Glutamatergic neuron (in vitro differentiated cells): ENCODE measurements around the gene FGFBP1. TPM values are rescaled to one million over a fixed set of nuclear protein-coding genes. Genes with fewer than 3 reads are reported as not detected.

Experiments used
- DNase-seq: peaks from one replicate; pipeline ENCODE4 v3.0.0; 2022
- H3K27ac Mint-ChIP-seq: one replicate; pipeline ENCODE4 v1.8.0; 2020; ENCODE audit warnings: mild to moderate bottlenecking, mixed read lengths, inconsistent platforms; ENCODE audit not compliant: unreplicated experiment
- H3K27me3 Mint-ChIP-seq: one replicate; pipeline ENCODE4 v1.8.0; 2020; ENCODE audit warnings: mild to moderate bottlenecking, moderate library complexity, mixed read lengths, inconsistent platforms; ENCODE audit not compliant: unreplicated experiment
- H3K36me3 Mint-ChIP-seq: one replicate; pipeline ENCODE4 v1.8.0; 2020; ENCODE audit warnings: mild to moderate bottlenecking, mixed read lengths, inconsistent platforms; ENCODE audit not compliant: unreplicated experiment
- H3K4me1 Mint-ChIP-seq: one replicate; pipeline ENCODE4 v1.8.0; 2020; ENCODE audit warnings: mild to moderate bottlenecking, low read depth, mixed read lengths, inconsistent platforms; ENCODE audit not compliant: unreplicated experiment
- H3K4me3 Mint-ChIP-seq: one replicate; pipeline ENCODE4 v1.8.0; 2020; ENCODE audit warnings: mild to moderate bottlenecking, mixed read lengths, inconsistent platforms; ENCODE audit not compliant: unreplicated experiment
- H3K9me3 Mint-ChIP-seq: one replicate; pipeline ENCODE4 v1.8.0; 2020; ENCODE audit warnings: mild to moderate bottlenecking, moderate library complexity, mixed read lengths, inconsistent platforms; ENCODE audit not compliant: unreplicated experiment
- CTCF ChIP-seq: fragments of 200-600 bp; sonication (generic); IDR thresholded peaks from one replicate; pipeline ENCODE4 v1.5.0; 2021; ENCODE audit not compliant: partially characterized antibody, unreplicated experiment
- total RNA-seq: library from RNA; stranded (reverse); fragmentation: NEBNext Ultra II Directional; extraction: Animal tissue kit (Norgen Biotek cat#: 25700); gene quantifications from one replicate; pipeline ENCODE4 v1.2.1, GENCODE V29; 2021; ENCODE audit not compliant: unreplicated experiment

The FGFBP1 gene
- total RNA-seq, 1 donor from 2014 or later, result not detected

DNA sequence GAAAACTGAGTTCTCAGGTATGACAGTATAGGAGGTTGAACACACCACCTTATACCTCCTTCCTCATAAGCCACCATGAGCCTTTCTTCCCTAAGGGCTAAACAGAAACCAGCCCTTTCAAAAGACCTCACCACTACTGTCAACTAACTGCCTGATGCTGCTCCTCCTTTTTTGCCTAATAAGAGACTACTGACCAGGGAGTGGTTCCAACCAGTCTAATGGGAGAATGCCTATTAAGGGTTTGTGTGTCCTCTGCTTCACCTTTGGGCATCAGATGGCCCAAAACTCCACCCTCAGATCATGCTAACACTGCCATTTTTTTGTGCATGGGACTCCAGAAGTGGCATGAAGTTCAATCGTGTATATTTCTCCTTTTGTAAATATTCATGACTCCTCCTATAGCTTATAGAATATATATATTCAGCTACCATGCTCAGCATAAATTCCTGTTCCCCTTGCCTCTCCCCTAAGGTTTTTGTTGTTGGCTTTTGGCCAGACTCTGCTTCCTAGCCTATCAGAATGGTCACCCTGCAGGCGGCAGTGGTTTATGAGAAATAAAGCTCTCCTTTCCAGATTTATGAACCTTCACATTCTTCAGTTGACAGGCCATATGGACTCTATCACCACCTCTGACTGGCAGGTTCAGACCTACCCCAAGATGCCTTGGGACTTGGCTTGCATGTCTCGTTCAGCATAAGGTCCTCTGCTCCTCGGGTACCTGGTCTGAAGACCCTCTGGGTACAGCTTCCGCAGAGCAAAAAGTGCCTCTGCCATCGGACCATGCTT lies 28.2 kb downstream of the FGFBP1 start:
- H3K9me3 Mint-ChIP-seq, result no peaks in the 10 kb centered on the region
- H3K27me3 Mint-ChIP-seq, result no peaks in the 10 kb centered on the region
- TF ChIP-seq CTCF, result no peak
- no peaks in the 10 kb centered on the region for H3K36me3 Mint-ChIP-seq
- DNase-seq, result no peak
- peaks cover 2% of the 10 kb centered on the region for H3K4me1 Mint-ChIP-seq
- H3K27ac Mint-ChIP-seq, result no peak overlapping the region
- no peak overlapping the region for H3K4me3 Mint-ChIP-seq

- Mint-ChIP-seq H3K27ac (no peak overlapping the region), H3K4me1 (peaks cover 2% of the 10 kb centered on the region), H3K36me3 (peaks cover 9% of the 10 kb centered on the region), H3K9me3 (peaks cover 4% of the 10 kb centered on the region), H3K27me3 (peaks cover 3% of the 10 kb centered on the region), H3K4me3 (no peak overlapping the region)
- DNase-seq, result no peak
- TF ChIP-seq CTCF, result no peak
Observed at GRCh38 chr4:15907430-15907829, 31.1 kb downstream of the FGFBP1 start.

- H3K27me3 Mint-ChIP-seq, result peaks cover 3% of the 10 kb centered on the region
- H3K9me3 Mint-ChIP-seq, result peaks cover 4% of the 10 kb centered on the region
- H3K27ac Mint-ChIP-seq, result no peak overlapping the region
- no peak for TF ChIP-seq CTCF
- DNase-seq, result no peak
- H3K4me1 Mint-ChIP-seq, result peaks cover 2% of the 10 kb centered on the region
- H3K36me3 Mint-ChIP-seq, result peaks cover 9% of the 10 kb centered on the region
- no peak overlapping the region for H3K4me3 Mint-ChIP-seq
Observed at GRCh38 chr4:15906020-15906443, 32.5 kb downstream of the FGFBP1 start.

- TF ChIP-seq CTCF, result no peak
Observed at GRCh38 chr4:15902746-15903145, 35.8 kb downstream of the FGFBP1 start.

DNA sequence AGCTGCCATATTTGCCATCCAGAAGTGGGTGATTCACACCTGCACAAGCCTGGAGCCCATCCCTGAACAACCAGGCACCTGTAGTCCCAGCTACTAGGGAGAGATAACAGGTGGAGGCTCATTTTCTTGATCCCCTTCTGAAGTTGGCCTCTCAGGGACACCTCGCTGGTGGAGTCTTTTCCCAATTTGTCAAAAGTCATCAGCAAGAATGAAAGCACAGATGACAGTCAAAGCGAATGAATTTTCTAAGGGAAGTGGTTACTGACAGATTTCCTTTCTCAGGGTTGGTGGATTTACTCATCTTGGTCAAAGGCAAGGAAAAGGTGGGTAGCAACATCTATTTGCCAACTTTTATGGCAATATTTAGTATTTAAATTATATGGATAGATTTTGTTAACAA lies 36.5 kb downstream of the FGFBP1 start:
- Mint-ChIP-seq H3K4me3 (no peak overlapping the region), H3K36me3 (peaks cover 9% of the 10 kb centered on the region), H3K27me3 (peaks cover 3% of the 10 kb centered on the region), H3K27ac (no peak overlapping the region), H3K9me3 (peaks cover 9% of the 10 kb centered on the region), H3K4me1 (no peaks in the 10 kb centered on the region)
- TF ChIP-seq CTCF, result no peak
- DNase-seq, result no peak

More at GRCh38 chr4:15902746-15903145, 35.8 kb downstream of the FGFBP1 start:
- Mint-ChIP-seq H3K4me3 (no peak overlapping the region), H3K36me3 (peaks cover 9% of the 10 kb centered on the region), H3K9me3 (peaks cover 9% of the 10 kb centered on the region), H3K27ac (no peak overlapping the region), H3K27me3 (peaks cover 3% of the 10 kb centered on the region), H3K4me1 (peaks cover 2% of the 10 kb centered on the region)
- DNase-seq, result no peak
